ENCODE data around the gene UBR3. TPM values are rescaled to one million over a fixed set of nuclear protein-coding genes. Genes with fewer than 3 reads are reported as not detected.
"Not testable (repeated sequence)": the region's sequence is repeated elsewhere in the genome, so short reads cannot be mapped to it uniquely, and the experiment has no call there.

UBR3 gene
- total and polyA plus RNA-seq, 2 experiments from 2014 or later, result 10.7 to 28.0 TPM

DNA sequence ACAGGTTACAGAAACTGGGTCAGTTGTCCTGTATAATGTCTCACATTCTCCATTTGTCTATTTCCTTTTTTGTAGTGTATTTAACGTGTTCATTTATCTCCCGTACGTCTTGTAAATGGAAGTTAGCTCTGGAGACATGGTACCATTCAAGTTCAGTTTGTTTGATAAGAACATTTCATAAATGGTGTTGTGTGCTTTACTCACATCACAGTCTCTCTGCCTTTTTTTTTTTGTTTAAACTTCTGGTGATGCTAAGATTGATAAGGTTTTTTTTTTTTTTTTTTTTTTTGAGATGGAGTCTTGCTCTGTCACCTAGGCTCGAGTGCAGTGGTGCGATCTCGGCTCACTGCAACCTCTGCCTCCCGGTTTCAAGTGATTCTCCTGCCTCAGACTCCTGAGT, 41.7 kb downstream of the UBR3 start:
- H3K27ac Mint-ChIP-seq, result peak overlapping the region; percentile 39; the same call in 1 of the 2 replicates
- H3K27me3 Mint-ChIP-seq (ENCODE audit: insufficient read depth, low read depth, poor library complexity), result peaks cover 8% of the 10 kb centered on the region
- no peak overlapping the region for H2AFZ ChIP-seq
- no peak for ATAC-seq
- H3K27me3 ChIP-seq (ENCODE audit: insufficient read depth), result no peaks in the 10 kb centered on the region
- TF ChIP-seq NANOG (IDR thresholded peaks at IDR 0.05; ENCODE audit: borderline replicate concordance), result no peak
- H3K4me1 Mint-ChIP-seq, result peaks cover 14% of the 10 kb centered on the region
- H3K36me3 Mint-ChIP-seq (ENCODE audit: low read depth), result peaks cover 3% of the 10 kb centered on the region; the same call in 1 of the 3 replicates
- H3K36me3 ChIP-seq (ENCODE audit: insufficient read depth), result no peaks in the 10 kb centered on the region
- H3K4me3 Mint-ChIP-seq, result no peak overlapping the region
- H3F3A ChIP-seq (replicated peaks; ENCODE audit: low read depth), result no peaks in the 10 kb centered on the region
- peaks cover 19% of the 10 kb centered on the region for H3K4me1 ChIP-seq (ENCODE audit: insufficient read depth)
- no peaks in the 10 kb centered on the region for H3K9me2 ChIP-seq (ENCODE audit: insufficient read depth)
- peaks cover 32% of the 10 kb centered on the region for H3K79me2 ChIP-seq (replicated peaks; ENCODE audit: insufficient read depth)
- no peak overlapping the region for H3K4me3 ChIP-seq
- DNase-seq (ENCODE audit: low spot score), result no peak
- H3K9me3 Mint-ChIP-seq, result no peaks in the 10 kb centered on the region
- H3K27ac ChIP-seq (ENCODE audit: low read depth), result no peak overlapping the region
- H3K4me2 ChIP-seq, result no peak overlapping the region
- no peaks in the 10 kb centered on the region; the same call in 1 of the 2 replicates for H4K20me1 ChIP-seq (replicated peaks; ENCODE audit: insufficient read depth)

DNA sequence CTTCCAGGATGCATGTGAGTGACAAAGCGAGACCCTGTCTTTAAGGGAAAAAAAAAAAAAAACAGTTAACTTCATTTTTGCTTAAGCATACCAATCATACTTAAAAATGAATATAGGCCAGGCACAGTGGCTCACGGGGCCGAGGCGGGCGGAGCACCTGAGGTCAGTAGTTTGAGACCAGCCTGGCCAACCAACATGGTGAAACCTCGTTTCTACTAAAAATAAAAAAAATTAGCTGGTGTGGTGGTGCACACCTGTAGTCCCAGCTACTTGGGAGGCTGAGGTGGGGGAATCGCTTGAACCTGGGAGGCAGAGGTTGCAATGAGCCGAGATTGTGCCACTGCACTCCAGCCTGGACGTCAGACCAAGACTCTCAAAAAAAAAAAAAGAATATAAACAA, 44.1 kb downstream of the UBR3 start:
- DNase-seq (ENCODE audit: low spot score); H4K20me1 ChIP-seq (replicated peaks; ENCODE audit: insufficient read depth); H3K27ac ChIP-seq (ENCODE audit: low read depth); H3K9me2 ChIP-seq (ENCODE audit: insufficient read depth); H3K9me3 Mint-ChIP-seq; H3K27me3 ChIP-seq (ENCODE audit: insufficient read depth); H3F3A ChIP-seq (replicated peaks; ENCODE audit: low read depth); ATAC-seq; H3K36me3 Mint-ChIP-seq (ENCODE audit: low read depth); H2AFZ ChIP-seq; H3K27ac Mint-ChIP-seq; H3K4me3 ChIP-seq; H3K4me3 Mint-ChIP-seq; H3K36me3 ChIP-seq (ENCODE audit: insufficient read depth); H3K4me2 ChIP-seq; H3K27me3 Mint-ChIP-seq (ENCODE audit: insufficient read depth, low read depth, poor library complexity): not testable (repeated sequence)
- Histone ChIP-seq H3K79me2 (replicated peaks; ENCODE audit: insufficient read depth) (peaks cover 18% of the 10 kb centered on the region), H3K4me1 (ENCODE audit: insufficient read depth) (peaks cover 19% of the 10 kb centered on the region)
- H3K4me1 Mint-ChIP-seq, result peaks cover 14% of the 10 kb centered on the region

DNA sequence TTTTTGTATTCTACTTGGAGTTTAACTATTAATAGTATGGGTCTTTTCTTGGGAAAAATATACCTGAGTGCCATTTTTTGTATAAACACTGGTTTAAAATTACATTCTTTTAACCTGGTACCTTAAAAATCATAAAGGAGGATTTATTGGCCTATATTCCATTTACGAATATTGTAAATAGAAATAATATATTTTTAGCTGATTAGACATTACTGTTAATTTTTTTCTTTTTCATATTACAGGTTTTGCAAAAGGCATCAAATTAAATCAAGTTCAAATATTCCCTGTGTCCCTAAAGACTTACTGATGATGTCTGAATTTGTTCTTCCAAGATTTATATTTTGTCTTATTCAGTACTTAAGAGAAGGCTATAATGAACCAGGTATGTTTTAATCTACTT, 44.7 kb downstream of the UBR3 start:
- H4K20me1 ChIP-seq (replicated peaks; ENCODE audit: insufficient read depth), result no peaks in the 10 kb centered on the region; the same call in 1 of the 2 replicates
- H3K4me3 ChIP-seq, result no peak overlapping the region
- DNase-seq (ENCODE audit: low spot score), result no peak
- Mint-ChIP-seq H3K4me1 (peaks cover 14% of the 10 kb centered on the region), H3K27me3 (ENCODE audit: insufficient read depth, low read depth, poor library complexity) (peaks cover 6% of the 10 kb centered on the region), H3K9me3 (no peaks in the 10 kb centered on the region), H3K4me3 (no peak overlapping the region), H3K36me3 (ENCODE audit: low read depth) (peaks cover 10% of the 10 kb centered on the region; the same call in 2 of the 3 replicates), H3K27ac (no peak overlapping the region)
- no peaks in the 10 kb centered on the region for H3K9me2 ChIP-seq (ENCODE audit: insufficient read depth)
- H3K36me3 ChIP-seq (ENCODE audit: insufficient read depth), result no peaks in the 10 kb centered on the region
- peaks cover 17% of the 10 kb centered on the region for H3K4me1 ChIP-seq (ENCODE audit: insufficient read depth)
- H3K4me2 ChIP-seq, result no peak overlapping the region
- H3K27ac ChIP-seq (ENCODE audit: low read depth), result no peak overlapping the region
- H3K27me3 ChIP-seq (ENCODE audit: insufficient read depth), result no peaks in the 10 kb centered on the region
- peaks cover 15% of the 10 kb centered on the region for H3K79me2 ChIP-seq (replicated peaks; ENCODE audit: insufficient read depth)
- ATAC-seq, result no peak
- no peak overlapping the region for H2AFZ ChIP-seq
- no peaks in the 10 kb centered on the region for H3F3A ChIP-seq (replicated peaks; ENCODE audit: low read depth)
- TF ChIP-seq, protein P1, sequence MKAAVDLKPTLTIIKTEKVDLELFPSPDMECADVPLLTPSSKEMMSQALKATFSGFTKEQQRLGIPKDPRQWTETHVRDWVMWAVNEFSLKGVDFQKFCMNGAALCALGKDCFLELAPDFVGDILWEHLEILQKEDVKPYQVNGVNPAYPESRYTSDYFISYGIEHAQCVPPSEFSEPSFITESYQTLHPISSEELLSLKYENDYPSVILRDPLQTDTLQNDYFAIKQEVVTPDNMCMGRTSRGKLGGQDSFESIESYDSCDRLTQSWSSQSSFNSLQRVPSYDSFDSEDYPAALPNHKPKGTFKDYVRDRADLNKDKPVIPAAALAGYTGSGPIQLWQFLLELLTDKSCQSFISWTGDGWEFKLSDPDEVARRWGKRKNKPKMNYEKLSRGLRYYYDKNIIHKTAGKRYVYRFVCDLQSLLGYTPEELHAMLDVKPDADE (IDR thresholded peaks at IDR 0.05), result no peak
- TF ChIP-seq EZH2 (IDR thresholded peaks at IDR 0.05; ENCODE audit: low read depth, unreplicated experiment) (no peak), ZNF331 (CRISPR knock-in tag; IDR thresholded peaks at IDR 0.05; ENCODE audit: low read depth) (no peak), POLR2AphosphoS5 (IDR thresholded peaks at IDR 0.05; ENCODE audit: low read depth) (no peak), NANOG (IDR thresholded peaks at IDR 0.05; ENCODE audit: borderline replicate concordance) (no peak), JUNB (IDR thresholded peaks at IDR 0.05; ENCODE audit: unreplicated experiment) (no peak)
- TF ChIP-seq, protein P2, sequence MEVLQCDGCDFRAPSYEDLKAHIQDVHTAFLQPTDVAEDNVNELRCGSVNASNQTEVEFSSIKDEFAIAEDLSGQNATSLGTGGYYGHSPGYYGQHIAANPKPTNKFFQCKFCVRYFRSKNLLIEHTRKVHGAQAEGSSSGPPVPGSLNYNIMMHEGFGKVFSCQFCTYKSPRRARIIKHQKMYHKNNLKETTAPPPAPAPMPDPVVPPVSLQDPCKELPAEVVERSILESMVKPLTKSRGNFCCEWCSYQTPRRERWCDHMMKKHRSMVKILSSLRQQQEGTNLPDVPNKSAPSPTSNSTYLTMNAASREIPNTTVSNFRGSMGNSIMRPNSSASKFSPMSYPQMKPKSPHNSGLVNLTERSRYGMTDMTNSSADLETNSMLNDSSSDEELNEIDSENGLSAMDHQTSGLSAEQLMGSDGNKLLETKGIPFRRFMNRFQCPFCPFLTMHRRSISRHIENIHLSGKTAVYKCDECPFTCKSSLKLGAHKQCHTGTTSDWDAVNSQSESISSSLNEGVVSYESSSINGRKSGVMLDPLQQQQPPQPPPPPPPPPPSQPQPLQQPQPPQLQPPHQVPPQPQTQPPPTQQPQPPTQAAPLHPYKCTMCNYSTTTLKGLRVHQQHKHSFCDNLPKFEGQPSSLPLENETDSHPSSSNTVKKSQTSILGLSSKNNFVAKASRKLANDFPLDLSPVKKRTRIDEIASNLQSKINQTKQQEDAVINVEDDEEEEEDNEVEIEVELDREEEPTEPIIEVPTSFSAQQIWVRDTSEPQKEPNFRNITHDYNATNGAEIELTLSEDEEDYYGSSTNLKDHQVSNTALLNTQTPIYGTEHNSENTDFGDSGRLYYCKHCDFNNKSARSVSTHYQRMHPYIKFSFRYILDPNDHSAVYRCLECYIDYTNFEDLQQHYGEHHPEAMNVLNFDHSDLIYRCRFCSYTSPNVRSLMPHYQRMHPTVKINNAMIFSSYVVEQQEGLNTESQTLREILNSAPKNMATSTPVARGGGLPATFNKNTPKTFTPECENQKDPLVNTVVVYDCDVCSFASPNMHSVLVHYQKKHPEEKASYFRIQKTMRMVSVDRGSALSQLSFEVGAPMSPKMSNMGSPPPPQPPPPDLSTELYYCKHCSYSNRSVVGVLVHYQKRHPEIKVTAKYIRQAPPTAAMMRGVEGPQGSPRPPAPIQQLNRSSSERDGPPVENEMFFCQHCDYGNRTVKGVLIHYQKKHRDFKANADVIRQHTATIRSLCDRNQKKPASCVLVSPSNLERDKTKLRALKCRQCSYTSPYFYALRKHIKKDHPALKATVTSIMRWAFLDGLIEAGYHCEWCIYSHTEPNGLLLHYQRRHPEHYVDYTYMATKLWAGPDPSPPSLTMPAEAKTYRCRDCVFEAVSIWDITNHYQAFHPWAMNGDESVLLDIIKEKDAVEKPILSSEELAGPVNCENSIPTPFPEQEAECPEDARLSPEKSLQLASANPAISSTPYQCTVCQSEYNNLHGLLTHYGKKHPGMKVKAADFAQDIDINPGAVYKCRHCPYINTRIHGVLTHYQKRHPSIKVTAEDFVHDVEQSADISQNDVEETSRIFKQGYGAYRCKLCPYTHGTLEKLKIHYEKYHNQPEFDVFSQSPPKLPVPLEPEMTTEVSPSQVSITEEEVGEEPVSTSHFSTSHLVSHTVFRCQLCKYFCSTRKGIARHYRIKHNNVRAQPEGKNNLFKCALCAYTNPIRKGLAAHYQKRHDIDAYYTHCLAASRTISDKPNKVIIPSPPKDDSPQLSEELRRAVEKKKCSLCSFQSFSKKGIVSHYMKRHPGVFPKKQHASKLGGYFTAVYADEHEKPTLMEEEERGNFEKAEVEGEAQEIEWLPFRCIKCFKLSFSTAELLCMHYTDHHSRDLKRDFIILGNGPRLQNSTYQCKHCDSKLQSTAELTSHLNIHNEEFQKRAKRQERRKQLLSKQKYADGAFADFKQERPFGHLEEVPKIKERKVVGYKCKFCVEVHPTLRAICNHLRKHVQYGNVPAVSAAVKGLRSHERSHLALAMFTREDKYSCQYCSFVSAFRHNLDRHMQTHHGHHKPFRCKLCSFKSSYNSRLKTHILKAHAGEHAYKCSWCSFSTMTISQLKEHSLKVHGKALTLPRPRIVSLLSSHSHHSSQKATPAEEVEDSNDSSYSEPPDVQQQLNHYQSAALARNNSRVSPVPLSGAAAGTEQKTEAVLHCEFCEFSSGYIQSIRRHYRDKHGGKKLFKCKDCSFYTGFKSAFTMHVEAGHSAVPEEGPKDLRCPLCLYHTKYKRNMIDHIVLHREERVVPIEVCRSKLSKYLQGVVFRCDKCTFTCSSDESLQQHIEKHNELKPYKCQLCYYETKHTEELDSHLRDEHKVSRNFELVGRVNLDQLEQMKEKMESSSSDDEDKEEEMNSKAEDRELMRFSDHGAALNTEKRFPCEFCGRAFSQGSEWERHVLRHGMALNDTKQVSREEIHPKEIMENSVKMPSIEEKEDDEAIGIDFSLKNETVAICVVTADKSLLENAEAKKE (CRISPR knock-in tag; IDR thresholded peaks at IDR 0.05), result no peak
- TF ChIP-seq, protein P3, sequence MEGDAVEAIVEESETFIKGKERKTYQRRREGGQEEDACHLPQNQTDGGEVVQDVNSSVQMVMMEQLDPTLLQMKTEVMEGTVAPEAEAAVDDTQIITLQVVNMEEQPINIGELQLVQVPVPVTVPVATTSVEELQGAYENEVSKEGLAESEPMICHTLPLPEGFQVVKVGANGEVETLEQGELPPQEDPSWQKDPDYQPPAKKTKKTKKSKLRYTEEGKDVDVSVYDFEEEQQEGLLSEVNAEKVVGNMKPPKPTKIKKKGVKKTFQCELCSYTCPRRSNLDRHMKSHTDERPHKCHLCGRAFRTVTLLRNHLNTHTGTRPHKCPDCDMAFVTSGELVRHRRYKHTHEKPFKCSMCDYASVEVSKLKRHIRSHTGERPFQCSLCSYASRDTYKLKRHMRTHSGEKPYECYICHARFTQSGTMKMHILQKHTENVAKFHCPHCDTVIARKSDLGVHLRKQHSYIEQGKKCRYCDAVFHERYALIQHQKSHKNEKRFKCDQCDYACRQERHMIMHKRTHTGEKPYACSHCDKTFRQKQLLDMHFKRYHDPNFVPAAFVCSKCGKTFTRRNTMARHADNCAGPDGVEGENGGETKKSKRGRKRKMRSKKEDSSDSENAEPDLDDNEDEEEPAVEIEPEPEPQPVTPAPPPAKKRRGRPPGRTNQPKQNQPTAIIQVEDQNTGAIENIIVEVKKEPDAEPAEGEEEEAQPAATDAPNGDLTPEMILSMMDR (conservative IDR thresholded peaks at IDR 0.05; ENCODE audit: low read depth in 2 of 2), result no peak

All from GM23338 (cell line).